ENCODE measurements around the gene SEL1L3.

The SEL1L3 gene

GRCh38 chr4:25797136-25797535, 65.7 kb downstream of the SEL1L3 start:
- no peaks in the 10 kb centered on the region for H3K9me3 ChIP-seq (ENCODE audit: control insufficient read depth in 1 of 2, low read length in 2 of 2)
- no peaks in the 10 kb centered on the region for H3K4me1 ChIP-seq (ENCODE audit: control insufficient read depth in 1 of 2, insufficient read depth in 2 of 2, low read length in 2 of 2)

GRCh38 chr4:25795566-25796454, 67.0 kb downstream of the SEL1L3 start:
- no peak overlapping the region for H3K27ac ChIP-seq (ENCODE audit: low read length)
- no peaks in the 10 kb centered on the region for H3K9me3 ChIP-seq (ENCODE audit: control insufficient read depth in 1 of 2, low read length in 2 of 2)
- H3K4me3 ChIP-seq (ENCODE audit: low read depth in 1 of 2, low read length in 2 of 2): no peak overlapping the region
- no peaks in the 10 kb centered on the region for H3K4me1 ChIP-seq (ENCODE audit: control insufficient read depth in 1 of 2, insufficient read depth in 2 of 2, low read length in 2 of 2)
- H3K36me3 ChIP-seq (ENCODE audit: control insufficient read depth in 1 of 2, insufficient read depth in 2 of 2, low read length in 2 of 2): peaks cover 0 to 5% of the 10 kb centered on the region in 2 donors
- H3K27me3 ChIP-seq (ENCODE audit: low read depth, low read length): no peaks in the 10 kb centered on the region

More at GRCh38 chr4:25797136-25797535, 65.7 kb downstream of the SEL1L3 start:
- Histone ChIP-seq H3K27ac (ENCODE audit: low read length) (no peak overlapping the region), H3K36me3 (ENCODE audit: control insufficient read depth in 1 of 2, insufficient read depth in 2 of 2, low read length in 2 of 2) (peaks cover 0 to 7% of the 10 kb centered on the region in 2 donors), H3K27me3 (ENCODE audit: low read depth, low read length) (no peaks in the 10 kb centered on the region), H3K4me3 (ENCODE audit: low read depth in 1 of 2, low read length in 2 of 2) (no peak overlapping the region)

GRCh38 chr4:25795091-25795490, 67.7 kb downstream of the SEL1L3 start:
- Histone ChIP-seq H3K27me3 (ENCODE audit: low read depth, low read length) (no peaks in the 10 kb centered on the region), H3K4me1 (ENCODE audit: control insufficient read depth in 1 of 2, insufficient read depth in 2 of 2, low read length in 2 of 2) (no peaks in the 10 kb centered on the region), H3K27ac (ENCODE audit: low read length) (no peak overlapping the region), H3K4me3 (ENCODE audit: low read depth in 1 of 2, low read length in 2 of 2) (no peak overlapping the region), H3K36me3 (ENCODE audit: control insufficient read depth in 1 of 2, insufficient read depth in 2 of 2, low read length in 2 of 2) (peaks cover 0 to 4% of the 10 kb centered on the region in 2 donors), H3K9me3 (ENCODE audit: control insufficient read depth in 1 of 2, low read length in 2 of 2) (no peaks in the 10 kb centered on the region)

GRCh38 chr4:25792876-25793275, 69.9 kb downstream of the SEL1L3 start:
- Histone ChIP-seq H3K9me3 (ENCODE audit: control insufficient read depth in 1 of 2, low read length in 2 of 2) (no peaks in the 10 kb centered on the region), H3K27me3 (ENCODE audit: low read depth, low read length) (no peaks in the 10 kb centered on the region), H3K27ac (ENCODE audit: low read length) (no peak overlapping the region), H3K4me1 (ENCODE audit: control insufficient read depth in 1 of 2, insufficient read depth in 2 of 2, low read length in 2 of 2) (no peaks in the 10 kb centered on the region), H3K36me3 (ENCODE audit: control insufficient read depth in 1 of 2, insufficient read depth in 2 of 2, low read length in 2 of 2) (no peaks in the 10 kb centered on the region), H3K4me3 (ENCODE audit: low read depth in 1 of 2, low read length in 2 of 2) (no peak overlapping the region)

- H3K4me1 ChIP-seq (ENCODE audit: control insufficient read depth in 1 of 2, insufficient read depth in 2 of 2, low read length in 2 of 2): no peaks in the 10 kb centered on the region
- no peaks in the 10 kb centered on the region for H3K27me3 ChIP-seq (ENCODE audit: low read depth, low read length)
- H3K27ac ChIP-seq (ENCODE audit: low read length): no peak overlapping the region
- H3K9me3 ChIP-seq (ENCODE audit: control insufficient read depth in 1 of 2, low read length in 2 of 2): no peaks in the 10 kb centered on the region
- H3K36me3 ChIP-seq (ENCODE audit: control insufficient read depth in 1 of 2, insufficient read depth in 2 of 2, low read length in 2 of 2): no peaks in the 10 kb centered on the region
- H3K4me3 ChIP-seq (ENCODE audit: low read depth in 1 of 2, low read length in 2 of 2): no peak overlapping the region
Observed at GRCh38 chr4:25792200-25792791, 70.5 kb downstream of the SEL1L3 start.

GRCh38 chr4:25790024-25790423, 72.8 kb downstream of the SEL1L3 start:
- H3K4me3 ChIP-seq (ENCODE audit: low read depth in 1 of 2, low read length in 2 of 2): no peak overlapping the region
- no peaks in the 10 kb centered on the region for H3K9me3 ChIP-seq (ENCODE audit: control insufficient read depth in 1 of 2, low read length in 2 of 2)
- no peaks in the 10 kb centered on the region for H3K4me1 ChIP-seq (ENCODE audit: control insufficient read depth in 1 of 2, insufficient read depth in 2 of 2, low read length in 2 of 2)
- no peaks in the 10 kb centered on the region for H3K36me3 ChIP-seq (ENCODE audit: control insufficient read depth in 1 of 2, insufficient read depth in 2 of 2, low read length in 2 of 2)
- no peak overlapping the region for H3K27ac ChIP-seq (ENCODE audit: low read length)
- no peaks in the 10 kb centered on the region for H3K27me3 ChIP-seq (ENCODE audit: low read depth, low read length)

- H3K36me3 ChIP-seq (ENCODE audit: control insufficient read depth in 1 of 2, insufficient read depth in 2 of 2, low read length in 2 of 2): no peaks in the 10 kb centered on the region
- H3K27me3 ChIP-seq (ENCODE audit: low read depth, low read length): no peaks in the 10 kb centered on the region
- no peaks in the 10 kb centered on the region for H3K9me3 ChIP-seq (ENCODE audit: control insufficient read depth in 1 of 2, low read length in 2 of 2)
- no peak overlapping the region for H3K27ac ChIP-seq (ENCODE audit: low read length)
- no peaks in the 10 kb centered on the region for H3K4me1 ChIP-seq (ENCODE audit: control insufficient read depth in 1 of 2, insufficient read depth in 2 of 2, low read length in 2 of 2)
- no peak overlapping the region for H3K4me3 ChIP-seq (ENCODE audit: low read depth in 1 of 2, low read length in 2 of 2)
Observed at GRCh38 chr4:25788703-25789238, 74.0 kb downstream of the SEL1L3 start.

GRCh38 chr4:25786497-25787065, 76.2 kb downstream of the SEL1L3 start:
- Histone ChIP-seq H3K4me3 (ENCODE audit: low read depth in 1 of 2, low read length in 2 of 2) (no peak overlapping the region), H3K27me3 (ENCODE audit: low read depth, low read length) (no peaks in the 10 kb centered on the region), H3K9me3 (ENCODE audit: control insufficient read depth in 1 of 2, low read length in 2 of 2) (no peaks in the 10 kb centered on the region), H3K36me3 (ENCODE audit: control insufficient read depth in 1 of 2, insufficient read depth in 2 of 2, low read length in 2 of 2) (peaks cover 5 to 8% of the 10 kb centered on the region in 2 donors), H3K4me1 (ENCODE audit: control insufficient read depth in 1 of 2, insufficient read depth in 2 of 2, low read length in 2 of 2) (no peaks in the 10 kb centered on the region), H3K27ac (ENCODE audit: low read length) (no peak overlapping the region)

- H3K27me3 ChIP-seq (ENCODE audit: low read depth, low read length): no peaks in the 10 kb centered on the region
- H3K9me3 ChIP-seq (ENCODE audit: control insufficient read depth in 1 of 2, low read length in 2 of 2): no peaks in the 10 kb centered on the region
- H3K4me3 ChIP-seq (ENCODE audit: low read depth in 1 of 2, low read length in 2 of 2): no peak overlapping the region
- no peaks in the 10 kb centered on the region for H3K4me1 ChIP-seq (ENCODE audit: control insufficient read depth in 1 of 2, insufficient read depth in 2 of 2, low read length in 2 of 2)
- peaks cover 9 to 15% of the 10 kb centered on the region in 2 donors for H3K36me3 ChIP-seq (ENCODE audit: control insufficient read depth in 1 of 2, insufficient read depth in 2 of 2, low read length in 2 of 2)
- H3K27ac ChIP-seq (ENCODE audit: low read length): no peak overlapping the region
Observed at GRCh38 chr4:25783943-25784342, 78.8 kb downstream of the SEL1L3 start.

GRCh38 chr4:25783126-25783525, 79.7 kb downstream of the SEL1L3 start:
- H3K4me1 ChIP-seq (ENCODE audit: control insufficient read depth in 1 of 2, insufficient read depth in 2 of 2, low read length in 2 of 2): no peaks in the 10 kb centered on the region
- H3K27me3 ChIP-seq (ENCODE audit: low read depth, low read length): no peaks in the 10 kb centered on the region
- H3K9me3 ChIP-seq (ENCODE audit: control insufficient read depth in 1 of 2, low read length in 2 of 2): no peaks in the 10 kb centered on the region
- peaks cover 9 to 15% of the 10 kb centered on the region in 2 donors for H3K36me3 ChIP-seq (ENCODE audit: control insufficient read depth in 1 of 2, insufficient read depth in 2 of 2, low read length in 2 of 2)
- H3K27ac ChIP-seq (ENCODE audit: low read length): no peak overlapping the region
- no peak overlapping the region for H3K4me3 ChIP-seq (ENCODE audit: low read depth in 1 of 2, low read length in 2 of 2)

GRCh38 chr4:25782482-25782881, 80.3 kb downstream of the SEL1L3 start:
- Histone ChIP-seq H3K36me3 (ENCODE audit: control insufficient read depth in 1 of 2, insufficient read depth in 2 of 2, low read length in 2 of 2) (peaks cover 9 to 15% of the 10 kb centered on the region in 2 donors), H3K9me3 (ENCODE audit: control insufficient read depth in 1 of 2, low read length in 2 of 2) (peaks cover 0 to 3% of the 10 kb centered on the region in 2 donors), H3K27ac (ENCODE audit: low read length) (no peak overlapping the region), H3K27me3 (ENCODE audit: low read depth, low read length) (no peaks in the 10 kb centered on the region), H3K4me3 (ENCODE audit: low read depth in 1 of 2, low read length in 2 of 2) (no peak overlapping the region), H3K4me1 (ENCODE audit: control insufficient read depth in 1 of 2, insufficient read depth in 2 of 2, low read length in 2 of 2) (no peaks in the 10 kb centered on the region)
